IPS-18a (cell line): Measurements from ENCODE around the gene RPS23.

ENCODE experiments used
- H3K27ac ChIP-seq: one replicate; pipeline ENCODE4 v1.5.1; 2013; ENCODE audit warnings: low read length
- H3K27me3 ChIP-seq: one replicate; pipeline ENCODE4 v1.6.1; 2013; ENCODE audit warnings: mild to moderate bottlenecking, low read length; ENCODE audit not compliant: control insufficient read depth, insufficient read depth
- H3K36me3 ChIP-seq: one replicate; pipeline ENCODE4 v1.6.1; 2013; ENCODE audit warnings: low read depth, low read length; ENCODE audit not compliant: control insufficient read depth
- H3K4me1 ChIP-seq: one replicate; pipeline ENCODE4 v1.6.1; 2013; ENCODE audit warnings: low read depth, low read length; ENCODE audit not compliant: control insufficient read depth
- H3K4me3 ChIP-seq: one replicate; pipeline ENCODE4 v1.5.1; 2013; ENCODE audit warnings: low read length
- H3K9ac ChIP-seq: one replicate; pipeline ENCODE4 v1.6.1; 2013; ENCODE audit warnings: mild to moderate bottlenecking, low read length, moderate library complexity
- H3K9me3 ChIP-seq: one replicate; pipeline ENCODE4 v1.6.1; 2013; ENCODE audit warnings: low read depth, low read length; ENCODE audit not compliant: control insufficient read depth

Gene RPS23

DNA sequence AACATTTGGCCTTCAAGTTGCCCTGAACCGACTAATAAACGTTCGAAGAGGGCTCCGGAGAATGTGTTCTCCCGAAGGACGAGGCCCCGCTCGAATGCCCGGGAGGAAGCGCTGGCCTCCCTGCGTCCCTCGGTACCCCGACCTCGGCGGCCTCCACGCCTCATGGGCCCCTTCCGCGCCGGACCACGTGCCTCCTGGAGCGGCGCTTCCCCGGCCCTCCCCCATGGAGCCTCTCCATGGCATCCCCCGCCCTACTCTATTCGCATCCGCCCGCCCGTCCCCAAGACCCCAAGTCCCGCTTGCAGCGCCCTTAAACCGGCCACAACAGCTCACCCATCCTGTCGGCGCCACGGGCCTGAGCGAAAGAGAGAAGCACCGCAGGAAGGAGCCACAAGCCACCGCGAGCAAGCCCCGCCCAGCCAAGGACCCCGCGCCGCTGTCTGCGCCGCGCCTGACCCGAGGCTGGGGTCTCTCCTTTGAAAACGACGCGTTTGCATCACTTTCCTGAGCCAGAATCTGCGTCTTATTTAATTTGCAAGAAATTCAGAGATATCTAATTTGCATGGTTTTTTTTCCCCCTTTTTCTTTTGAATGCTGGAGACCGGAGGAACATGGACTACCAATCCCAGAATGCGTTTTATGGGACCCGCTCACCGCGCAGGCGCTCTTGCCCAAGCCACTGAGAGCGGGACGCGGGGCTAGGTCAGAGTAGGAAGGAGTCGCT, at the start of gene RPS23:
Gene RPS23, minus strand, starts transcription at position 368 of the 724 bp plus-strand sequence. Its CDS starts 31 bp downstream, at position 337.
- H3K9me3 ChIP-seq = no peaks in the 10 kb centered on the region
- H3K9ac ChIP-seq = peak within 1 kb of the TSS; percentile 100
- peak within 1 kb of the TSS; percentile 97 for H3K27ac ChIP-seq
- H3K4me1 ChIP-seq = peaks cover 18% of the 10 kb centered on the region
- peak within 1 kb of the TSS; percentile 99 for H3K4me3 ChIP-seq
- peaks cover 33% of the 10 kb centered on the region for H3K36me3 ChIP-seq
- no peaks in the 10 kb centered on the region for H3K27me3 ChIP-seq

GRCh38 chr5:82327941-82328340, 49.8 kb upstream of the RPS23 start:
- Histone ChIP-seq H3K27me3 (no peaks in the 10 kb centered on the region), H3K27ac (no peak overlapping the region), H3K9me3 (no peaks in the 10 kb centered on the region), H3K4me3 (no peak overlapping the region), H3K36me3 (no peaks in the 10 kb centered on the region), H3K4me1 (no peaks in the 10 kb centered on the region), H3K9ac (no peak overlapping the region)

GRCh38 chr5:82325996-82326395, 47.8 kb upstream of the RPS23 start:
- Histone ChIP-seq H3K27ac (no peak overlapping the region), H3K4me1 (no peaks in the 10 kb centered on the region), H3K9me3 (no peaks in the 10 kb centered on the region), H3K4me3 (no peak overlapping the region), H3K27me3 (no peaks in the 10 kb centered on the region), H3K36me3 (no peaks in the 10 kb centered on the region), H3K9ac (no peak overlapping the region)

DNA sequence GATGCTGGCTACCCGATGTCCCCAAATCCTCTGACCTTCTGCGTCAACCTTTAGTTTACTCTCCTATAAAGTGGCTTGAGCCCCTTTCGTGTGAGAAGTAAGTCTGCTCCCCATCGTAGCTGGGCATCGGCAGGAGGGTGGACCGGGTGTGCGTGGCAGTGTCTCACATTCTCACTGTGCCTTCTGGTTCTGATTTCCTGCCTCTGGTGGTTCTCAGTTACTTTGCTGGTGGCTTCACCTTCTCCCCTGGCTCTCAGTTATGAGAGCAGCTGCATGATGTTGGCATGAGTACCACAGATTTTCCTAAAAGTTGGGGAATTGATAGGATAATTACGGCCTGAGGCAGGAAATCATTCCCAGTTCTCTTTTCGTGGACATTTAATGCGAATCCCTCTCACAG, 47.0 kb upstream of the RPS23 start:
- no peaks in the 10 kb centered on the region for H3K27me3 ChIP-seq
- H3K9me3 ChIP-seq = no peaks in the 10 kb centered on the region
- no peak overlapping the region for H3K27ac ChIP-seq
- no peak overlapping the region for H3K9ac ChIP-seq
- no peaks in the 10 kb centered on the region for H3K36me3 ChIP-seq
- no peaks in the 10 kb centered on the region for H3K4me1 ChIP-seq
- H3K4me3 ChIP-seq = no peak overlapping the region

DNA sequence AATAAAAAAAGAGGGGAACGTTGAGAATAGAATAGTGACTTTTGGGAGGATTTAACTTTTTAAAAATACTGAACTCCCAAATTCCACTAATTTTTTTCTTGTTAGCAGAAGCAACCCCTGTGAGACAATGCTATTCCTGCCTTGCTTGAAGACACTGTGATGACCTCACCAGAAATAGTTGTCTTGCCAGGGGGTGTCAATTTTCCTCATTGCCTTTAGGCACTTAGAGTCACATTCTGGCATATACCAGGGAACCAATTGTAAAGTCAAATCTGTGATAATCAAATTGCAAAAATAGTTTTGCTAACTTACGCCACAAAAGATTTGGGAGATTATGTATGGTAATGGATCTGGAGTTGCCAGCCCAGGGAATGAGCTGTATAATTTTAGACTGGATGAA, 42.8 kb upstream of the RPS23 start:
- no peaks in the 10 kb centered on the region for H3K27me3 ChIP-seq
- no peaks in the 10 kb centered on the region for H3K4me1 ChIP-seq
- H3K36me3 ChIP-seq = no peaks in the 10 kb centered on the region
- no peak overlapping the region for H3K9ac ChIP-seq
- no peaks in the 10 kb centered on the region for H3K9me3 ChIP-seq
- no peak overlapping the region for H3K27ac ChIP-seq
- H3K4me3 ChIP-seq = no peak overlapping the region

DNA sequence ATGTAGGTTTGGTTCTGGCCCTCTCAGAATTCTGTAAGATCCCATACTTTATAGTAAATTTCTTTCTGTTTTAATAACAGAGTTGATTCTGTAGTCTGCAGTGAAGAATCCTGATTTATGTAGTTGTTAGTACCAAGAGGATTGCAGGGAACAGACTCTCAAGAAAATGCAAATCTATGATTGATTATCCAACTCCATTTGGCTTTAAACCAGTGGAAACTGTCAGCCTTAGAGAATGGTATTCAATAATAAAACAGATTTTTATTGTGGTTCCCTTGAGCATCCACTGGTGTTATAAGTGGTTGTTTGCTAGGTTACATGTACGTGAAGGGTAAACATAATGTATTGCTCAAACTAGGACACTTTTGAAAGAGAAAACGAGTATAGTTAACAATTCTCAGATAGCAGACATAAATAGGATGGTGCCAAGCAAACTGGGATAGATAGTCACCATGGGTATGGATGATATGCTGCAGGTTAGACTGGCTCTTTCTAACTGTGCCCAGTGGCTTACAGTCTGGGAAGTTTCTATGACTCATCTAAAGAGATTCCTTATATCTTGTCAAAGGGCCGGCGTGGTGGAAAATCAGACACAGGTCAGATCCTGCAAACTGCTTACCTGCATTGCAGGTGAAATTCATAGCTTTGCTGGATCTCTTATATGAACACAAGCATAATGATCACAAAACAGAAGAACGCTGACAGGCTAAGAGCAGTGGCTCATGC, 41.7 kb upstream of the RPS23 start:
- H3K27me3 ChIP-seq = no peaks in the 10 kb centered on the region
- H3K4me1 ChIP-seq = no peaks in the 10 kb centered on the region
- H3K27ac ChIP-seq = no peak overlapping the region
- H3K36me3 ChIP-seq = no peaks in the 10 kb centered on the region
- no peak overlapping the region for H3K9ac ChIP-seq
- H3K4me3 ChIP-seq = no peak overlapping the region
- H3K9me3 ChIP-seq = no peaks in the 10 kb centered on the region

DNA sequence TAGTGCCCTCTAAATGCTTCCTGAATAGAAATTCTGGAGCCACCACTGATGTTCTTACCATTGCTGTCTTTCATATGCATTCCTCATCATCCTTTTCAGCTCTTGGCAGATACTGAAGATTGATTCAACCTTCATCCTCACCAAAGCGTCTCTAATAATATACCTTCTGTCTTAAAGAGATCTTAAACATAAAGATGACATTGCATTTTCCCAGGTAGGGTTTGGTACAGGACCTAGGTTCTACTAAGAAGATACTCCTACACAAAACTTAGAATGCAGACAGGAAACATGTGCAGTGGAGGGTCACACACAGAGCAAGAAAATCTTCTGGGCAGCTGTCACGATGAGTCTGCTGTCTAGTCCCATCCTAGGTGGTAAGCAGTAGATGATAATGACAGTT, 41.0 kb upstream of the RPS23 start:
- no peak overlapping the region for H3K4me3 ChIP-seq
- H3K9me3 ChIP-seq = no peaks in the 10 kb centered on the region
- H3K27me3 ChIP-seq = no peaks in the 10 kb centered on the region
- H3K36me3 ChIP-seq = no peaks in the 10 kb centered on the region
- no peak overlapping the region for H3K27ac ChIP-seq
- no peaks in the 10 kb centered on the region for H3K4me1 ChIP-seq
- no peak overlapping the region for H3K9ac ChIP-seq

DNA sequence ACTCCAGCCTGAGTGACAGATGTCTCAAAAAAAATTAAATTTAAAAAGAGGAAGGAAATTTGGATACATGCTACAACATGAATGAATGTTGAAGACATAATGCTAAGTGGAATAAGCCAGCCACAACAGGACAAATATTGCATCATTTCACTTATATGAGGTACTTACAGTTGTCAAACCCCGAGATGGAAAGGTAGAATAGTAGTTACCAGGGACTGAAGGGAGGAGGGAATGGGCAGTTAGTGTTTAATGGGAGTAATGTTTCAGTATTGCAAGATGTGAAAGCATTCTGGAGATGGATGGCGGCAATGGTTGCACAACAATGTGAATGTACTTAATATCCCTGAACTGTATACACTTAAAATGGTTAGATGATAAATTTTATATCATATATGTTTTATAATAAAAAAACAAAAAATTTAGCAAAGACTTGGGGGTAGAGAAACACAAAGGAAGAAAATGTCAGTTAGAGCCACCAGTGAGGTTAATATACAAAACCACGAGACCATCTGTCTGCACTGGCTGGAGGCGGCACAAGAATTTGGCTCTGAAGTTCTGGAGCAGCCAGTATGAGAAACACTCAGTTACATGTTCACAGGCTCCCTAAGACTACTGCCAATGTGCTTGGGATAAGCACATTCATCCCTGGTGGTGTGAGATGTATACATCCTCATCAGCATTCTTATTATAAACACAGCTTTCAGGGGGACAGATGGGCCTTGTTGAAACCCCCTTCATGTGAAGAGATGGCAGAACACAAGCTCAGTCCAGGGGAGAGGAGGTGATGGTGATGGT, 37.0 kb upstream of the RPS23 start:
- peaks cover 10% of the 10 kb centered on the region for H3K4me1 ChIP-seq
- no peaks in the 10 kb centered on the region for H3K9me3 ChIP-seq
- no peak overlapping the region for H3K27ac ChIP-seq
- H3K27me3 ChIP-seq = no peaks in the 10 kb centered on the region
- H3K9ac ChIP-seq = no peak overlapping the region
- H3K4me3 ChIP-seq = no peak overlapping the region
- no peaks in the 10 kb centered on the region for H3K36me3 ChIP-seq

DNA sequence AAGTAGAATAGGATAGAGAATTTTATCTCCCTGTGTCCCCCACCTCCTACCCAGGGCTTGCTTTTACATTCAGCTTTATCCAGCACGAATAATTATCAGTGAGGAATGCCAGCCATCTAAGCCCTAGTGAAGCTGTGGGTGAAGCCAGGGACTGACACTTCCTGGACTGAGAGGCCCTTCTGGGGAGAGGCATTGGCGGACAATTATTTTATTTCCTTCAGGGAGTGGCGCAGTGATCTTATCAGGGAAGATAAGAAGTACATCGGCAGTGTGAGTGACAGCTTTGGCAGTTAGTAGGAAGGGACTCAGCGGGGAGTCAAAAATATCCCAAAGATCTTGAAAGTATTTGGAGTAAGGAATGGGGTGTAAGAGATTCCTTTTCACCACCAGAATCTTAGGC, 34.9 kb upstream of the RPS23 start:
- Histone ChIP-seq H3K4me1 (peaks cover 10% of the 10 kb centered on the region), H3K27ac (no peak overlapping the region), H3K9me3 (peaks cover 9% of the 10 kb centered on the region), H3K4me3 (no peak overlapping the region), H3K27me3 (no peaks in the 10 kb centered on the region), H3K9ac (no peak overlapping the region), H3K36me3 (no peaks in the 10 kb centered on the region)

DNA sequence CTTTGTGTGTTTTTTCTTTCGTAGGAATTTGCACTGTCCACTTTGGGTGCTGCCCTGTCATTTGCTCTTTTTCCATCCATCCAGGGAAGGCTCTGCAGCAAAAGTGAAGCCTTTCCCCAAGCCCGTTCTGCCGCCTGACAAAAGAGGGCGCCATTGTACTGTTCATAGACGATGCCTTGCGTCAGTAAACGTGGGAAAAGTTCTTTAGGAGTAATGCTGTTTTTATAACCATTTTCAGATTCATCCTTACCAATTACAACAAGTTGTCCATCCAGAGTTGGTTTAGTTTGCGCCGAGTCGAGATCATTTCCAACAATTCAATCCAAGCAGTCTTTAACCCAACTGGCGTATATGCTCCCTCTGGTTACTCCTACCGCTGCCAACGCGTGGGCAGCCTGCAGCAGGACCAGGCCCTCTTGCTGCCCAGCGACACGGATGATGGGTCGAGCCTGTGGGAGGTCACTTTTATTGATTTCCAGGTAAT, 34.3 kb upstream of the RPS23 start:
- no peaks in the 10 kb centered on the region for H3K36me3 ChIP-seq
- H3K4me3 ChIP-seq = no peak overlapping the region
- H3K9me3 ChIP-seq = peaks cover 9% of the 10 kb centered on the region
- no peak overlapping the region for H3K9ac ChIP-seq
- H3K27me3 ChIP-seq = no peaks in the 10 kb centered on the region
- peaks cover 10% of the 10 kb centered on the region for H3K4me1 ChIP-seq
- no peak overlapping the region for H3K27ac ChIP-seq

DNA sequence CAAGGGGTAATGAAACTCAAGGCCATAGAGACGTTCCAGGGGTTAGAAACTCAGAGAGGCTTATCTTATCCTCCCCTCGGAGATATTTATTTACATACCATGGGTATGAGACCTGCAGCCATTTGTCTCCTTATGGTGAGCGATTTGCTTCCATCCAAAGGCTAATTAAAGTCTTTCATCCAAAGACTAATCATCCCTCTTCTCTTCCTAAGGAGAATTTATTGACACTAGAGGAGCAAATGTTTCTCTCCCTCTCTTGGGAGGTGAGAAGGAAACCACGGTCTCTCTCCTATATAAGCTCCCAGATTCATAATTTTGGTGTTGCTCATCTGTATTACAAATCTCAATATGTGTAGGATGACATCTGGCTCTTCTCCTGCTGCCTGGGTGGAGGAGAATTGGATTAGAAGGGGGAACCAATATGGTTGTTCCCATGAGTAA, 31.0 kb upstream of the RPS23 start:
- Histone ChIP-seq H3K27me3 (no peaks in the 10 kb centered on the region), H3K36me3 (no peaks in the 10 kb centered on the region), H3K27ac (no peak overlapping the region), H3K9me3 (peaks cover 9% of the 10 kb centered on the region), H3K4me1 (peaks cover 19% of the 10 kb centered on the region), H3K9ac (no peak overlapping the region), H3K4me3 (no peak overlapping the region)
